ENCODE results near the gene UTP25. TPM values are rescaled to one million over a fixed set of nuclear protein-coding genes. Genes with fewer than 3 reads are reported as not detected.
A peak's percentile ranks its signal among the peaks of the same experiment; 100 is the strongest.
"Not testable (repeated sequence)": the region's sequence is repeated elsewhere in the genome, so short reads cannot be mapped to it uniquely, and the experiment has no call there.

Gene UTP25
- polyA plus RNA-seq, 3 donors from 2014 or later = 2.6 to 3.7 (median 3.2) TPM

- DNase-seq, H3K4me3 Mint-ChIP-seq, H3K36me3 Mint-ChIP-seq, H3K9me3 Mint-ChIP-seq, H3K4me1 Mint-ChIP-seq, H3K27ac Mint-ChIP-seq: not testable (repeated sequence)
- H3K27me3 Mint-ChIP-seq (ENCODE audit: low read depth in 3 of 3) = peaks cover 1 to 13% (median 2%) of the 10 kb centered on the region in 3 donors
Observed at GRCh38 chr1:209888291-209889076, 60.7 kb downstream of the UTP25 start.

- Mint-ChIP-seq H3K27ac (no peak overlapping the region), H3K27me3 (ENCODE audit: low read depth in 3 of 3) (peaks cover 2 to 13% (median 4%) of the 10 kb centered on the region in 3 donors)
Observed at GRCh38 chr1:209889077-209889418, 61.3 kb downstream of the UTP25 start.

GRCh38 chr1:209890641-209891330 lies 63.0 kb downstream of the UTP25 start:
- no peaks in the 10 kb centered on the region for H3K36me3 Mint-ChIP-seq
- peaks cover 2 to 16% (median 4%) of the 10 kb centered on the region in 3 donors for H3K27me3 Mint-ChIP-seq (ENCODE audit: low read depth in 3 of 3)
- no peak overlapping the region for H3K27ac Mint-ChIP-seq
- no peaks in the 10 kb centered on the region for H3K4me1 Mint-ChIP-seq
- H3K4me3 Mint-ChIP-seq = no peak overlapping the region
- H3K9me3 Mint-ChIP-seq = peaks cover 0 to 4% (median 0%) of the 10 kb centered on the region in 6 donors
- DNase-seq = no peak

More at GRCh38 chr1:209889077-209889418, 61.3 kb downstream of the UTP25 start:
- H3K4me3 Mint-ChIP-seq = no peak overlapping the region
- peaks cover 0 to 2% (median 0%) of the 10 kb centered on the region in 6 donors for H3K9me3 Mint-ChIP-seq
- H3K36me3 Mint-ChIP-seq = no peaks in the 10 kb centered on the region
- H3K4me1 Mint-ChIP-seq = no peaks in the 10 kb centered on the region
- no peak for DNase-seq

GRCh38 chr1:209893751-209894150 lies 66.0 kb downstream of the UTP25 start:
- H3K9me3 Mint-ChIP-seq = peaks cover 0 to 3% (median 0%) of the 10 kb centered on the region in 6 donors
- no peak overlapping the region for H3K27ac Mint-ChIP-seq
- H3K4me1 Mint-ChIP-seq = no peaks in the 10 kb centered on the region
- peaks cover 0 to 12% (median 6%) of the 10 kb centered on the region in 3 donors for H3K27me3 Mint-ChIP-seq (ENCODE audit: low read depth in 3 of 3)
- no peak for DNase-seq
- H3K4me3 Mint-ChIP-seq = no peak overlapping the region
- no peaks in the 10 kb centered on the region for H3K36me3 Mint-ChIP-seq

GRCh38 chr1:209895709-209896108 lies 67.9 kb downstream of the UTP25 start:
- DNase-seq = no peak
- Mint-ChIP-seq H3K27ac (no peak overlapping the region), H3K36me3 (no peaks in the 10 kb centered on the region), H3K4me3 (no peak overlapping the region), H3K4me1 (no peaks in the 10 kb centered on the region), H3K9me3 (peaks cover 0 to 3% (median 0%) of the 10 kb centered on the region in 6 donors), H3K27me3 (ENCODE audit: low read depth in 3 of 3) (peaks cover 0 to 12% (median 6%) of the 10 kb centered on the region in 3 donors)

- no peak overlapping the region for H3K27ac Mint-ChIP-seq
- H3K4me1 Mint-ChIP-seq = no peaks in the 10 kb centered on the region
- peaks cover 2 to 12% (median 6%) of the 10 kb centered on the region in 3 donors for H3K27me3 Mint-ChIP-seq (ENCODE audit: low read depth in 3 of 3)
- DNase-seq = no peak
- H3K9me3 Mint-ChIP-seq = peaks cover 0 to 3% (median 0%) of the 10 kb centered on the region in 6 donors
- H3K4me3 Mint-ChIP-seq = no peak overlapping the region
- no peaks in the 10 kb centered on the region for H3K36me3 Mint-ChIP-seq
Observed at GRCh38 chr1:209896346-209896745, 68.6 kb downstream of the UTP25 start.

GRCh38 chr1:209898271-209898670 lies 70.5 kb downstream of the UTP25 start:
- H3K27me3 Mint-ChIP-seq (ENCODE audit: low read depth in 3 of 3) = peaks cover 4 to 12% (median 6%) of the 10 kb centered on the region in 3 donors

GRCh38 chr1:209898851-209899250 lies 71.1 kb downstream of the UTP25 start:
- not testable (repeated sequence) for H3K4me1 Mint-ChIP-seq, H3K36me3 Mint-ChIP-seq, H3K9me3 Mint-ChIP-seq, DNase-seq, H3K4me3 Mint-ChIP-seq, H3K27ac Mint-ChIP-seq
- peaks cover 3 to 12% (median 4%) of the 10 kb centered on the region in 3 donors for H3K27me3 Mint-ChIP-seq (ENCODE audit: low read depth in 3 of 3)

More at GRCh38 chr1:209898271-209898670, 70.5 kb downstream of the UTP25 start:
- H3K36me3 Mint-ChIP-seq, DNase-seq, H3K4me1 Mint-ChIP-seq, H3K9me3 Mint-ChIP-seq, H3K4me3 Mint-ChIP-seq: not testable (repeated sequence)
- peak overlapping the region in 1 of 6 donors; percentile 16 for H3K27ac Mint-ChIP-seq

GRCh38 chr1:209899948-209900347 lies 72.2 kb downstream of the UTP25 start:
- H3K36me3 Mint-ChIP-seq = no peaks in the 10 kb centered on the region
- no peak for DNase-seq
- H3K9me3 Mint-ChIP-seq = peaks cover 0 to 5% (median 0%) of the 10 kb centered on the region in 6 donors
- H3K27me3 Mint-ChIP-seq (ENCODE audit: low read depth in 3 of 3) = peaks cover 3 to 13% (median 4%) of the 10 kb centered on the region in 3 donors
- H3K4me1 Mint-ChIP-seq = no peaks in the 10 kb centered on the region
- H3K27ac Mint-ChIP-seq = no peak overlapping the region
- H3K4me3 Mint-ChIP-seq = no peak overlapping the region

GRCh38 chr1:209900734-209901133 lies 73.0 kb downstream of the UTP25 start:
- Mint-ChIP-seq H3K4me3 (no peak overlapping the region), H3K9me3 (peaks cover 0 to 2% (median 0%) of the 10 kb centered on the region in 6 donors), H3K27me3 (ENCODE audit: low read depth in 3 of 3) (peaks cover 3 to 11% (median 4%) of the 10 kb centered on the region in 3 donors), H3K27ac (no peak overlapping the region), H3K4me1 (no peaks in the 10 kb centered on the region), H3K36me3 (no peaks in the 10 kb centered on the region)
- no peak for DNase-seq

GRCh38 chr1:209901211-209901610 lies 73.4 kb downstream of the UTP25 start:
- Mint-ChIP-seq H3K27ac (no peak overlapping the region), H3K9me3 (peaks cover 0 to 5% (median 0%) of the 10 kb centered on the region in 6 donors), H3K27me3 (ENCODE audit: low read depth in 3 of 3) (peaks cover 3 to 11% (median 4%) of the 10 kb centered on the region in 3 donors), H3K4me1 (no peaks in the 10 kb centered on the region), H3K36me3 (no peaks in the 10 kb centered on the region), H3K4me3 (no peak overlapping the region)
- DNase-seq = no peak

- not testable (repeated sequence) for H3K27ac Mint-ChIP-seq; DNase-seq; H3K36me3 Mint-ChIP-seq; H3K4me1 Mint-ChIP-seq; H3K4me3 Mint-ChIP-seq; H3K27me3 Mint-ChIP-seq (ENCODE audit: low read depth in 3 of 3); H3K9me3 Mint-ChIP-seq
Observed at GRCh38 chr1:209904774-209905173, 77.0 kb downstream of the UTP25 start.
